Measurements from ENCODE around the gene SLC6A13.
"Not testable (repeated sequence)": the region's sequence is repeated elsewhere in the genome, so short reads cannot be mapped to it uniquely, and the experiment has no call there.

The SLC6A13 gene

DNA sequence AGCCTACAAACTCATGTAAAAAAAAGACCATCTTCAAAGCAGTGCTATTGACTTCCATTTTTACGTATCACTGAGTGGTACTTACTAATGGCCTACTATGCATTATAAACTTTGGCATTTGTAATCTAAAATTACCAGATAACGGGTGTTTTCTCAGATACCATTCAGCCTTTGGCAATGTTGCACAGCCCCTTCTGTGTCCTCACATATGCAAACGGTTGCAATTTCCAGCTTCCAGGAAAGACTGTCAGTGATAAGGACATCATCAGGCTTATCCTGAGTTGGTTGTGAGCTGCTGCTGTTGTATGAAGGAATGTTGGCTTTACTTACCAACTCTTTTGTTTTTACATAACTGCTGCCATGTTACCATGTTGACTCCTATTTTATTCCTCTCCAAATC lies 1.6 kb upstream of the SLC6A13 start:
- no peak for DNase-seq (ENCODE audit: low spot score)

DNA sequence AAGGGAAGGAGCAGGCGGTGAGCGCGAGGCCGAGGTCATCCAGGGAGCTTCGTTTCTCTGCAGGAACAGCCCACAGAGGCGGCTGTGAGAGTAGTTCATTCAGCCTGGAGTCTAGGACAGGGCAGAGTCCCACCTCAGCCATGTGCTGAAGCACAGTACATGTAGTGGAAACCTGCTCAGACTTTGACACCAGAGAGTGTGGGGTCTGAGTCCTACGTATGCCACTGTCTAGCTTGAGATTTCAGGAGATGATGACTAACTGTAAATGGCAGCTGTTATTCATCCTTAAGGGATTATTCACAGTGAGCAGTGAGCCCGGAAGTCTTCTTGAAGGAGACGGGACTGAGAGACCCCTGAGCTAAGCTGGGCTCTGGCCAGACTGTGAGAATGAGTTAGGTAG lies 938 bp upstream of the SLC6A13 start:
- DNase-seq (ENCODE audit: low spot score): no peak

GRCh38 chr12:262113-262512 lies 523 bp downstream of the SLC6A13 start:
- no peak for DNase-seq (ENCODE audit: low spot score)

DNA sequence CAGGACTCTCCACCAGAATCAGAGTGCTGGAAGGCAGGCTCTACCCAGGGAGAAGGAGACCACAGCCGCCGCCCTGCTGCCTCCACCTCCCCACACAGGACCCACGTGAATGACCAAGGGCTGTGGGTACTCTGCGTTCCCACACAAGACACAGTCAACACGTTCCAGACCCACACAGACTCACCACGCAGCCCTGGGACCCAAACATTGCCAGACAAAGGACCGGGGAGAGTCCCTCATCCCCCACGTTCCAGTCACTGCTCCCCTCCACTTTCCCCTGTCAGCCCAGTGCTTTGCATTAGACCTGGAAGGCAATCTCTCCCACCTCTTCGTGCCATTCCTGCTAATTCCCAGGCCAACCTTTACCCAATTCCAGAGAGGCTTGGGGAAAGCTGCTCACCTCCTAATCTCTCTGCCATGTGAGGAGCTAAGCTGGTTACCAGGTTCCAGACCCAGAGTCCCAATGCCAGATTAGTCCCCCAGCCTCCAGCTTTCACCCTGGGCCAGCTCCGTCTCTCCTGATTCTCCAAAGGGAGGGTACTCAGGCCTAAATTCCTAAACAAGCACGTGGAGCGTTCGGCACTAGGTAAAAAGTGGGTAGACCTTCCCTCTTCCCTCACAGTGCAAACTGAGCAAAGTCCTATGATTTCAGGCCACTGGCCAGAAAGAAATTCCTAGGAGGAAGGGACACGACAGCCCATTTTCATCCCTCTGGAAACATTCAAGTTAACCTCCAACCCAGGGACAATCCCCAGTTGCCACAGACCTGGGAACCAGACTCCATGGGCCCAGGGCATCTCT lies 4.9 kb downstream of the SLC6A13 start:
- no peak for DNase-seq (ENCODE audit: low spot score)

- DNase-seq (ENCODE audit: low spot score): no peak
These were observed 5.7 kb downstream of the SLC6A13 start for GRCh38 chr12:256958-257357.

DNA sequence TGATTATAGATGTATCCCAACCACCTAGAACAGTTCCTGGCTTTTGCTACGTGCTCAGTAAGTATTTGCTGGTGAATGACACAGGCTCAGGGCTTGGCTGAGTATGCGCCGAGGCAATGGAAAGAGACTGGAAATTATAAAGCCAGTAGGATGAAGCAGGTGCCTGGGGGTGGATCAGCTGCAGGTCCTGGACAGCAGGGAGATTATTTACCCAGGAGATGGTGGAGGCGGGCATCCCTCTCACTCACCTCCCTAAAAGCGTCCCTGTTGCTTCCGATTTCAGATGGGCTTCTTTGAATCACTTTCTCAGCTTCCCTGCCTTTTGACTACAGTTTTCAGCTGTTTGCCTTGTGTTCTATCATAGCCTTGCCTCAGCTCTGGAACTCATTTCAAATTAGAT lies 6.4 kb downstream of the SLC6A13 start:
- no peak for DNase-seq (ENCODE audit: low spot score)

DNA sequence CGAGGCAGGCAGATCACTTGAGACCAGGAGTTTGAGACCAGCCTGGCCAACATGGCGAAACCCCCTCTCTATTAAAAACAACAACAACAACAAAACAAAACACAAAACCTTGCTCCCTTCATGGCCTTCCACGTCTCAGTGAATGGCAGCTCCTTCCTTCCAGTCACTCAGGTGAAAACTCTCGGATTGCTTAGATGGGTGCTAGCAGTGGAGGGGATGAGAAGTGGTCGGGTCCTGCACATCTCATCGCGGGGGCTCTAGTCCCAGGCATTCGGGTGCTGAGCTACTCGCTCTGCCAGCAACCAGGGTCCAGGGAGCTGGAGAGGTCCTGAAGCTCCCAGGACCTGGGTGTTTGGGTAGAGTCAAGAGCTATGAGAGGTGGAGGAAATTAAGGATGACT lies 7.7 kb downstream of the SLC6A13 start:
- no peak for DNase-seq (ENCODE audit: low spot score)

DNA sequence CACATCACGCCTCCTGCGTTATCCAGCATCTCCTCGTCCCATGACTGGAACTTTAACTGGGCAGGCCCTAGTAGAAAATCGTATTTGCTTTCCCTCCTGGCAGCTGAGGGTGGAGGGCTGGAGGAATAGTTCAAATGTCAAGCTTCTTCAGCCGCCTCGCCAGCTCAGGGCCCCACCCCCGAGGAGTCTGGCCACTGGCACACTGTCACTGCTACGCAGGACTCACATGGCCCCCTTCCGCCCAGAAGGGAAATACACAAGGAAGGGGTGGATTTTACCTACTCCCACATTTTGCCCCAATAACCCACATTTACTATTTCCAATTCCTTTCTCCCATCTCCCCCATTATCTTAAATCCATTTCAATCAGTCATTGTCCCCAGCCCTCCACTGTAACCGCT lies 8.6 kb downstream of the SLC6A13 start:
- no peak for DNase-seq (ENCODE audit: low spot score)

- DNase-seq (ENCODE audit: low spot score): no peak
These were observed 9.4 kb downstream of the SLC6A13 start for GRCh38 chr12:253116-253831.

DNA sequence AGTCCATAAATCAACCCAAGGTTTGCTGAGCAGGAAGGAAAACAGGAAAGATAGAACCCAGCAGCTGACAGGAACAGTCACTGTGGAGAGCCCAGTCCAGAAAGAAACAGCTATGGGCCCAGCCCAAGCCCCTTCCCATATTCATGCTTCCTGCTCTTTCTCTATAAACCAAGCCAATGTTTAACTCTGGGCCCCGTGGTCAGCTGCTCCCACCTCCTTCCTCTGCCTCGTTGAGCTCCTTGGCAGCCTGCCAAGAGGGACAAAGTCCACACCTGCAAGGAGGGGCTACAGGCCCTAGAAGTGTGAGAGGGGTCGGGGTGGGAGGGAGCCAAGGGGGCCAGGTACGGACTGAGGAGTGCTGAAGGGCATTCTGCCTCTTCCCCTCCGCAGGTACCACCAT lies 10.0 kb downstream of the SLC6A13 start:
- no peak for DNase-seq (ENCODE audit: low spot score)

- DNase-seq (ENCODE audit: low spot score): no peak
These were observed 15.4 kb downstream of the SLC6A13 start for GRCh38 chr12:247271-247670.

DNA sequence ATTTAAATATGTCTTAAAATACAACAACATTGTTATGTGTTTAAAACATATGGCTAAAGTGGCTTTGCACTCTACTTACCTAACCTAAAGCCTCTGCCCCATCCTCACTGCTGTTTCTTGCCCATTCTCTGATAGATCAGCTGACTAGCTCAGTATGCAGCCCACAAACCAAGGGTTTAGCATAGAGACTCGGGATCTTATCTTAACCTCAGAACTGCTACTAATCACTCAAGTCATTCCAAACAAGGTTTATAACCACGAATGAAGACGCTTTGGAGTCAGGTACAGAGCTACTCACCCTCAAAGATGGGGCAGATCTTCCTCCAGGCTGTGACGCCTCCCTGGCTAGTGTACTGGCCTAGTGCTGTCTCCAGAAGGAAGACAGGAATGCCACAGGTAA lies 19.3 kb downstream of the SLC6A13 start:
- DNase-seq (ENCODE audit: low spot score): no peak

DNA sequence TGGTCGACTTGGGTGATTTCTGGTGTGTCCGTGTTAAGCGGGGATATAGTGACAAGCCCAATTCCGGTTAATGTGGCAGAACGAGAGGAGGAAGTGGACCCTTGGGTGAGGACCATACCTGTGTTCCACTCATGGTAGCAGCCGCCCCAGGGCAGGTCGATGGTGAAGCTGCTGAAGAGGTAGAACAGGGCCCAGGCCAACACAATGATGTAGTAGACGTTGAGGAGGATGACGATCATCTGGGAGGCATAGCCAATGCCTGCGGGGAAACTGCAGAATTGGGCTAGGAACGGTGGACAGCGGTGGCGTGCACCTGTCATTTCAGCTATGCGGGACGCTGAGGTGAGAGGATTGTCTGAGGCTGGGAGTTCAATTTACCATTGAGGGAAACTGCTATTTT lies 20.1 kb downstream of the SLC6A13 start:
- no peak for DNase-seq (ENCODE audit: low spot score)

DNA sequence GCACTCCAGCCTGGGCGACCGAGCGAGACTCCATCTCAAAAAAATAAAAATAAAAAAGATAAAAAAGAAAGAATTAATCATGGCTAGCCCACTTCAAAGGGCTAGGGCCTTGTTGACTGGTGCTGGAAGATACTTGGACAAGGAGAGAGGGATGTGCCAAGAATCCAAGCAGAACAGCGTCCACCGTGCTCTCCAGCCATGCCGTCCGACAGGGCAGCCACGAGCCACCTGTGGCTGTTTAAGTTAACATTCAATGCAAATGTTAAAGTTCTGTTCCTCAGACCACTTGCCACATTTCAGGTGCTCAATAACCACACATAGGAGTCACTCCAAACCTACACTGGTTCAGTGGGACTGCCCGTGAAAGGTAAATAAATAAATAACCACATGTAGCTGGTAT lies 21.4 kb downstream of the SLC6A13 start:
- no peak for DNase-seq (ENCODE audit: low spot score)

GRCh38 chr12:240566-240965 lies 22.1 kb downstream of the SLC6A13 start:
- DNase-seq (ENCODE audit: low spot score): no peak

GRCh38 chr12:238736-239398 lies 23.8 kb downstream of the SLC6A13 start:
- DNase-seq (ENCODE audit: low spot score): no peak

DNA sequence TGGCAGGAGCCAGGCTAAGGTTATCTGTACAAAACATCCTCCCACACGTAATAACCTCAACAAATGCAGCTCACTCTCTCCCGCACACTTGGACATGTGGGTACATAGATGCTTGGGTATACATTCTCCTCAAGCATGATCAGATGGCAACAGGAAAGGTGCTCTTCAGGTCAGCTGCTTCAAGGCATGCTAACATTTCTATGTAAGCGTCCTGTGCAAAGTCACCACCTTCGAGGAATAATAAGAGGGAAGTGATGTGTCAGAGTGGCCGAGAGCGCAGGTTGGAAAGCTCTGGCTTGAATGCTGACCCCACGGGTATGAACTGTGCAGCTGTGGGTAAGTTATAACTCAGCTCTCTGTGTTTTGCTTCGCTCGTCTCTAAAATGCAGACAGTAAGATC lies 24.5 kb downstream of the SLC6A13 start:
- no peak for DNase-seq (ENCODE audit: low spot score)

- no peak for DNase-seq (ENCODE audit: low spot score)
These were observed 25.4 kb downstream of the SLC6A13 start for GRCh38 chr12:237026-237815.

DNA sequence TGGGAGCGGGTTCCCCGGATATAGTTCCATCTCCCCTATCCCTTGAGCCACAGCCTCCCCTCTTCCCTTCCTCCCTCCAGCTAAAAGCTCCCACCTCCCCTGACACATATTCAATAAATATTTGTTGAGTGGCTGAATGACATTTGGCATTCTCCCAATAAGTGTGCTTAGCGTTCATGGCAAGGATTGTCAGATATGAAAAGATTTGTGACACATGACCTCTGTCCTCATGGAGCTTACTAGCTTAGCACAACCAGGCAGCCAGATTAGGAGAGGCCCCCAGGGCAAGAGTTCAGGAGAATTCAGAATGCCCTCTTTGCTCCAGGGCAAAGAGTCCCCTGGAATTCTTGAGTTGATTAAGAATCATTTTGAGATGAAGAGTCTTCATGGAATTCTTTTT lies 26.2 kb downstream of the SLC6A13 start:
- DNase-seq (ENCODE audit: low spot score): no peak

DNA sequence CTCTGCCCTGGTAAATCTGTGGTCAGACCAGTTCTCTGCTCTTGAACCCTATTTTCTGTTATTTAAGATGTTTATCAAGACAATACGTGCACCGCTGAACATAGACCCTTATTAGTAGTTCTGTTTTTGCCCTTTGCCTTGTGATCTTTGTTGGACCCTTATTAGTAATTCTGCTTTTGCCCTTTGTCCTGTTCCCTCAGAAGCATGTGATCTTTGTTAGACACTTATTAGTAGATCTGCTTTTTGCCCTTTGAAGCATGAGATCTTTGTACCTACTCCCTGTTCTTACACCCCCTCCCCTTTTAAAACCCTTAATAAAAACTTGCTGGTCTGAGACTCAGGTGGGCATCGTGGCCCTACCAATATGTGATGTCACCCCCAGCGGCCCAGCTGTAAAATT lies 26.7 kb downstream of the SLC6A13 start:
- not testable (repeated sequence) for DNase-seq (ENCODE audit: low spot score)

DNA sequence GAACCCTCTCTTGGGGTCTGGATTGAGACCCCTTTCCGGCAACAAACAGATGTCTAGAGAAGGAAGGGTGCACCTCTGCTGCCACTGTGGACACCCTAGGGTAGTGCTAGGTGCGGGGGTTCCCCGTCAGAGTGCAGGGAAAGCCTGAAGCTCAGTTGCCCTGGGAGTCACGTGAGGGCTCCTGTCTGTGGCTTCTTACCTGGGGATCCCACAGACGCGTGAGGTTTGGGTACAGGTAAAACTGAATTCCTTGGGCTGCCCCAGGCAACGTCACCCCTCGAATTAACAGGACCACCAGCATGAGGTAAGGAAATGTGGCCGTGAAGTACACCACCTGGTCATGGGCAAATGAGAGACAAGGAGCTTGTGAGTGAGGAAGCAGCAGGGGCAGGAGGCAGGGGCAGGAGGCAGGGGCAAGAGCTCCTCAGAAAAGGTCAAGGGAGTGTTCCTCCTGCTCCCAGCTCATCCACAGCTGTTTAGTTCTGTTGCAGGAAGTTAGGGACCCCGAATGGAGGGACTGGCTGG lies 27.7 kb downstream of the SLC6A13 start:
- DNase-seq (ENCODE audit: low spot score): no peak

- no peak for DNase-seq (ENCODE audit: low spot score)
These were observed 28.6 kb downstream of the SLC6A13 start for GRCh38 chr12:234019-234418.
